HEK293 (cell line): Measurements from ENCODE around the gene IRF2.

ENCODE experiments used
- CTCF ChIA-PET: fragments of 350-600 bp; formaldehyde crosslinking; extraction: SDS; loops from one replicate; lab custom pipeline; 2021; ENCODE audit warnings: antibody characterized with exemption; lab: Yijun Ruan, JAX
- POLR2A ChIA-PET: fragments of 300-600 bp; formaldehyde crosslinking; extraction: SDS; loops from one replicate; lab custom pipeline; 2020; ENCODE audit warnings: antibody characterized with exemption, inconsistent platforms; lab: Yijun Ruan, JAX
- H3K27ac ChIP-seq: fragments of 200-500 bp; sonication (Bioruptor generic); 2 replicates; pipeline ENCODE4 v1.5.1; 2014; ENCODE audit warnings: low read depth, low read length, control low read depth, inconsistent platforms; ENCODE audit errors: extremely low read depth
- H3K36me3 ChIP-seq, 2 experiments: fragments of 200-500 bp in 1 of 2; sonication (Bioruptor generic) in 1 of 2; 1 replicate in 1 of 2; 2 replicates in 1 of 2; pipeline ENCODE4 v1.5.1; 2014 to 2017; ENCODE audit warnings: inconsistent platforms in 2 of 2, low read length in 2 of 2; ENCODE audit not compliant: control insufficient read depth in 2 of 2, insufficient read depth in 1 of 2
- H3K4me1 ChIP-seq: fragments of 200-500 bp; sonication (Bioruptor generic); 2 replicates; pipeline ENCODE4 v1.5.1; 2014; ENCODE audit warnings: mild to moderate bottlenecking, low read length, inconsistent platforms; ENCODE audit not compliant: control insufficient read depth, insufficient read depth
- H3K4me3 ChIP-seq: 2 replicates; pipeline ENCODE4 v1.5.1; 2011; ENCODE audit warnings: low read depth, mild to moderate bottlenecking, control low read depth, low read length, moderate library complexity
- H3K9me3 ChIP-seq: fragments of 200-500 bp; sonication (Bioruptor generic); 2 replicates; pipeline ENCODE4 v1.5.1; 2014; ENCODE audit warnings: low read depth, low read length, inconsistent platforms; ENCODE audit not compliant: control insufficient read depth, insufficient read depth
- ELK4 ChIP-seq: IDR thresholded peaks from 2 replicates; pipeline ENCODE4 v1.6.1; 2011; ENCODE audit warnings: mild to moderate bottlenecking, low read depth, low read length, borderline replicate concordance
- PRDM2 ChIP-seq: fragments of 450-650 bp; formaldehyde crosslinking; IDR thresholded peaks from 2 replicates; pipeline ENCODE4 v1.5.1; 2016; ENCODE audit warnings: missing biosample characterization, missing genetic modification characterization, borderline replicate concordance
- PRDM4 ChIP-seq: fragments of 450-650 bp; formaldehyde crosslinking; IDR thresholded peaks from 2 replicates; pipeline ENCODE4 v1.5.1; 2017; ENCODE audit warnings: missing biosample characterization, missing genetic modification characterization
- ZNF175 ChIP-seq: fragments of 450-650 bp; formaldehyde crosslinking; IDR thresholded peaks from 2 replicates; pipeline ENCODE4 v1.5.1; 2016; ENCODE audit warnings: missing biosample characterization, missing genetic modification characterization
- ZNF184 ChIP-seq: fragments of 450-650 bp; IDR thresholded peaks from 2 replicates; pipeline ENCODE4 v1.5.1; 2018; ENCODE audit warnings: missing biosample characterization, mild to moderate bottlenecking, missing genetic modification characterization
- ZNF274 ChIP-seq, 2 experiments: fragments of 200-500 bp in 1 of 2; fragments of 450-650 bp in 1 of 2; sonication (Bioruptor generic) in 1 of 2; formaldehyde crosslinking in 1 of 2; IDR thresholded peaks; 2 replicates each; pipeline versions ENCODE4 v1.5.1 to v1.6.1; 2014 to 2016; ENCODE audit warnings: borderline replicate concordance in 1 of 2, inconsistent platforms in 1 of 2, low read length in 1 of 2, missing biosample characterization in 1 of 2, missing genetic modification characterization in 1 of 2
- ZNF366 ChIP-seq: fragments of 450-650 bp; formaldehyde crosslinking; conservative IDR thresholded peaks from 2 replicates; pipeline ENCODE4 v1.5.1; 2016; ENCODE audit warnings: missing biosample characterization, missing genetic modification characterization
- ZNF37A ChIP-seq: fragments of 450-650 bp; IDR thresholded peaks from 2 replicates; pipeline ENCODE4 v1.5.1; 2018; ENCODE audit warnings: missing biosample characterization, missing genetic modification characterization
- ZNF510 ChIP-seq: fragments of 450-650 bp; formaldehyde crosslinking; IDR thresholded peaks from 2 replicates; pipeline ENCODE4 v1.5.1; 2018; ENCODE audit warnings: mild to moderate bottlenecking, missing genetic modification characterization, missing biosample characterization; ENCODE audit not compliant: insufficient replicate concordance
- ZNF514 ChIP-seq: fragments of 450-650 bp; formaldehyde crosslinking; IDR thresholded peaks from 2 replicates; pipeline ENCODE4 v1.5.1; 2016; ENCODE audit warnings: missing biosample characterization, missing genetic modification characterization
- ZNF670 ChIP-seq: fragments of 450-650 bp; formaldehyde crosslinking; IDR thresholded peaks from 2 replicates; pipeline ENCODE4 v1.5.1; 2016; ENCODE audit warnings: missing biosample characterization, missing genetic modification characterization, low read depth
- ZNF76 ChIP-seq: fragments of 450-650 bp; formaldehyde crosslinking; IDR thresholded peaks from 2 replicates; pipeline ENCODE4; 2016; ENCODE audit warnings: low read depth, missing biosample characterization, missing genetic modification characterization, borderline replicate concordance
- ZNF785 ChIP-seq: fragments of 450-650 bp; formaldehyde crosslinking; IDR thresholded peaks from 2 replicates; pipeline ENCODE4 v1.5.1; 2016; ENCODE audit warnings: missing biosample characterization, missing genetic modification characterization
- ZSCAN18 ChIP-seq: fragments of 450-650 bp; formaldehyde crosslinking; IDR thresholded peaks from 2 replicates; pipeline ENCODE4 v1.5.1; 2016; ENCODE audit warnings: missing biosample characterization, missing genetic modification characterization
- ZSCAN4 ChIP-seq: fragments of 450-650 bp; formaldehyde crosslinking; IDR thresholded peaks from 2 replicates; pipeline ENCODE4 v1.5.1; 2017; ENCODE audit warnings: missing biosample characterization, missing genetic modification characterization

The IRF2 gene

GRCh38 chr4:184461711-184462441 is 12.5 kb downstream of the IRF2 start:
- no peak overlapping the region for H3K4me3 ChIP-seq
- H3K27ac ChIP-seq = no peak overlapping the region
- CTCF ChIA-PET = interaction anchor here (0.7 kb wide), 1 partner anchor 103 kb away, joined by 3 read pairs; no protein-coding TSS in a partner anchor
- no peaks in the 10 kb centered on the region for H3K36me3 ChIP-seq
- no peaks in the 10 kb centered on the region for H3K4me1 ChIP-seq
- TF ChIP-seq ZNF670 (tag by site-specific recombination) (no peak), ZNF76 (tag by site-specific recombination) (no peak), ZNF37A (tag by site-specific recombination) (no peak), ELK4 (no peak), PRDM4 (no peak), ZNF184 (tag by site-specific recombination) (no peak)
- TF ChIP-seq, all 188 proteins: peak for 0
- H3K9me3 ChIP-seq = no peaks in the 10 kb centered on the region
- POLR2A ChIA-PET = no interaction called here

GRCh38 chr4:184460499-184461285 is 13.7 kb downstream of the IRF2 start:
- Histone ChIP-seq H3K4me1 (no peaks in the 10 kb centered on the region), H3K4me3 (no peak overlapping the region), H3K9me3 (no peaks in the 10 kb centered on the region)
- POLR2A ChIA-PET = no interaction called here
- CTCF ChIA-PET = no interaction called here
- TF ChIP-seq ZSCAN4 = peak; percentile 89
- TF ChIP-seq ZNF274 (IDR thresholded peaks at IDR 0.05; ENCODE audit: low read length) = no peak
- no peak for TF ChIP-seq ZNF274 (tag by site-specific recombination; IDR thresholded peaks at IDR 0.05; ENCODE audit: borderline replicate concordance)
- TF ChIP-seq, all 188 proteins: peak for 1
- Histone ChIP-seq H3K27ac (no peak overlapping the region), H3K36me3 (no peaks in the 10 kb centered on the region)

- Histone ChIP-seq H3K4me3 (no peak overlapping the region), H3K36me3 (no peaks in the 10 kb centered on the region), H3K9me3 (no peaks in the 10 kb centered on the region), H3K27ac (no peak overlapping the region), H3K4me1 (no peaks in the 10 kb centered on the region)
- CTCF ChIA-PET = interaction anchor here (0.6 kb wide), 1 partner anchor 28 kb away, joined by 3 read pairs; no protein-coding TSS in a partner anchor
- TF ChIP-seq ZNF175 (tag by site-specific recombination) (no peak), PRDM2 (tag by site-specific recombination) (no peak), ZNF366 (tag by site-specific recombination) (no peak), ZSCAN18 (no peak), ZNF514 (tag by site-specific recombination) (no peak), ZNF785 (tag by site-specific recombination) (no peak), ZNF510 (tag by site-specific recombination) (no peak)
- POLR2A ChIA-PET = interaction anchor here (0.6 kb wide), 1 partner anchor 1132 kb away, joined by 3 read pairs; no protein-coding TSS in a partner anchor
These were observed 14.9 kb downstream of the IRF2 start for GRCh38 chr4:184459413-184459812.
